GM21723 (cell line): ENCODE data around the gene CNTRL.
"Not testable (repeated sequence)": the region's sequence is repeated elsewhere in the genome, so short reads cannot be mapped to it uniquely, and the experiment has no call there.

Experiments
- ATAC-seq: cut with Tn5 transposase; IDR thresholded peaks from one replicate; pipeline ENCODE4 v1.9.1; 2021; ENCODE audit warnings: mild to moderate bottlenecking, moderate library complexity; ENCODE audit not compliant: unreplicated experiment

The CNTRL gene, protein sequence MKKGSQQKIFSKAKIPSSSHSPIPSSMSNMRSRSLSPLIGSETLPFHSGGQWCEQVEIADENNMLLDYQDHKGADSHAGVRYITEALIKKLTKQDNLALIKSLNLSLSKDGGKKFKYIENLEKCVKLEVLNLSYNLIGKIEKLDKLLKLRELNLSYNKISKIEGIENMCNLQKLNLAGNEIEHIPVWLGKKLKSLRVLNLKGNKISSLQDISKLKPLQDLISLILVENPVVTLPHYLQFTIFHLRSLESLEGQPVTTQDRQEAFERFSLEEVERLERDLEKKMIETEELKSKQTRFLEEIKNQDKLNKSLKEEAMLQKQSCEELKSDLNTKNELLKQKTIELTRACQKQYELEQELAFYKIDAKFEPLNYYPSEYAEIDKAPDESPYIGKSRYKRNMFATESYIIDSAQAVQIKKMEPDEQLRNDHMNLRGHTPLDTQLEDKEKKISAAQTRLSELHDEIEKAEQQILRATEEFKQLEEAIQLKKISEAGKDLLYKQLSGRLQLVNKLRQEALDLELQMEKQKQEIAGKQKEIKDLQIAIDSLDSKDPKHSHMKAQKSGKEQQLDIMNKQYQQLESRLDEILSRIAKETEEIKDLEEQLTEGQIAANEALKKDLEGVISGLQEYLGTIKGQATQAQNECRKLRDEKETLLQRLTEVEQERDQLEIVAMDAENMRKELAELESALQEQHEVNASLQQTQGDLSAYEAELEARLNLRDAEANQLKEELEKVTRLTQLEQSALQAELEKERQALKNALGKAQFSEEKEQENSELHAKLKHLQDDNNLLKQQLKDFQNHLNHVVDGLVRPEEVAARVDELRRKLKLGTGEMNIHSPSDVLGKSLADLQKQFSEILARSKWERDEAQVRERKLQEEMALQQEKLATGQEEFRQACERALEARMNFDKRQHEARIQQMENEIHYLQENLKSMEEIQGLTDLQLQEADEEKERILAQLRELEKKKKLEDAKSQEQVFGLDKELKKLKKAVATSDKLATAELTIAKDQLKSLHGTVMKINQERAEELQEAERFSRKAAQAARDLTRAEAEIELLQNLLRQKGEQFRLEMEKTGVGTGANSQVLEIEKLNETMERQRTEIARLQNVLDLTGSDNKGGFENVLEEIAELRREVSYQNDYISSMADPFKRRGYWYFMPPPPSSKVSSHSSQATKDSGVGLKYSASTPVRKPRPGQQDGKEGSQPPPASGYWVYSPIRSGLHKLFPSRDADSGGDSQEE (N-terminal part only)

DNA sequence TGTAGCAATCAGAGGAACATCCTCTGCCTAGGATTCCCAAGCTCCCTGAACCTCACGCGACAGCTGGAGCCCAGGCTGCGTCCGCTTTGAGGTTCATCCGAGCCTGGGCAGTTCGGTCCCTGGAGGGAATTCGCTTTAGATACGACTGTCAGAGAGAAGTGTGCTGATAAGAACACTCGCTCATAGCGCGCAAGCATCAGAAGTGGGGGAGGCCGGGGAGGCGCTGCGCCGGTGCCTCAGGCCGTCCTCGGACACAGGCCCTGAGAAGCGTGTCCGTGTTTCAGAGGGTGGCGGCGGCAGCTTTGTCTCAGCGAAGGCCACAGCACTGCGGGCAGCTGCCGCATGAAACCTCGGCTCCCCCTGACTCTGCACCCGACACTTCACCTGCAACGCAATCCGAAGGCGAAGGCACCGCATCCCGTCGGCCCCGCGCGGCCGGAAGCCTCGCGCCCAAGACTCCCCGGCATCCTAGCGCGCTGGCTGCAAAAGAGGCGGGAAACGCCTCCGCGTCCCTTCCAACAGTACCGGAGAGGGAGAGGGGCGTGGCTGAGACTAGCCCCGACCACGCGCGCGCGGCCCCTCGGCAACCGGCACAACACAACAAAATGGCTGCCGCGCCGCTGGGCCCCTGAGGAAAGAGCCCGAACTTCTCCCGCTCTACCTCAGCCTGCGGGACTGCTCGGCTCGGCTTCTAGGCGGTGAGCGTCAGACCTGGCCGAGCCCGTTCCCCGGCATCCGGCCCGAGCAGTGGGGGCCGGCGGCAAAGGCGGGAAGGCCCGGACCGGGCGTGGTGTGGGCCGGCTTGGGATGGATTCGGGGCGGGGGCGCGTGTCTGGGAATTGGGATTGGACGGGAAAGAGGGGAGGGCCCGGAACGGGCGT, at the start of gene CNTRL:
CNTRL (plus strand) TSS at position 586 of the 881 bp plus-strand sequence. CDS start 13,372 bp downstream, outside the sequence.
- ATAC-seq = peak; percentile 75

DNA sequence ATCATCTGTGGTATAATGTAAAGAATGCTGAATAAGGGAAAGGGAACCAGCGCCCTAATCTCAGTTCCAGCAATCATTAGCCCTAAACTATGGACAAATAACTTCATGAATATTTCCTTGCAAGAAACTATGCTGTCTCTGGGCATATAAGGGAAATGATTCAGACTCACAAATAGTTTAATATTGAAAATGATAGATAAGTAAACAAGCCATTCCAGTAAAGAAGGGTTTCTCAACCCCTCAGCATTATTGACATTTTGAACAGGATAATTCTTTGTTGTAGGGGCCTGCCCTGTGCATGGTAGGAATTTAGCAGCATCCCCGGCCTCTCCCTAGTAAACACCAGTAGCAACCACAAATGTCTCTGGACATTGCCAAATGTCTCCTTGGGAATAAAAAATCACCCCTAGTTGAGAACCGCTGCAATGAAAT, 48.5 kb upstream of the CNTRL start:
- no peak for ATAC-seq

DNA sequence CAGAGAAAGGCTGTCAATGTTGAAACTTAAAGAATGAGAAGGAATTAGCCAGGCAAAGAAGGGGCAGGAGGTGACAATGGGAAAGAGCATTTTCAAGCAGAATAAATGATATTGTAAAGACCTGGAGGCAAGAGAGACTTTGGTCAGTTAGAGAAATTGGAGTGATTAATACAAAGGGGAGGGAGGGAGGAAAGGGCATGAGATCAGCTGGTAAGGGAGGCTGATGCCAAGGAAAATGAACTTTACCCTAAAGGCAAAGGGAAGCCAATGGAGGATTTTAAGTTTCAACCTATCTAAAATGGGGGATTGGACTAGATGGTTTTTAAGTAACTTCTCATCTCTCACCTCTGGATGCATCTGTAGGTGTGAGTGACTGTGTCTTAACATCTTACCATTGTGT, 48.0 kb upstream of the CNTRL start:
- ATAC-seq = no peak

DNA sequence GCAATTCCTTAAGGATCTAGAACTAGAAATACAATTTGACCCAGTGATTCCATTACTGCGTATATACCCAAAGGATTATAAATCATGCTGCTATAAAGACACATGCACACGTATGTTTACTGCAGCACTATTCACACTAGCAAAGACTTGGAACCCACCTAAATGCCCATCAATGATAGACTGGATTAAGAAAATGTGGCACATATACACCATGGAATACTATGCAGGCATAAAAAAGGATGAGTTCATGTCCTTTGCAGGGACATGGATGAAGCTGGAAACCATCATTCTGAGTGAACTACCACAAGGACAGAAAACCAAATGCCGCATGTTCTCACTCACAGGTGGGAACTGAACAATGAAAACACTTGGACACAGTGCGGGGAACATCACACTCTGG, 46.5 kb upstream of the CNTRL start:
- ATAC-seq = not testable (repeated sequence)

DNA sequence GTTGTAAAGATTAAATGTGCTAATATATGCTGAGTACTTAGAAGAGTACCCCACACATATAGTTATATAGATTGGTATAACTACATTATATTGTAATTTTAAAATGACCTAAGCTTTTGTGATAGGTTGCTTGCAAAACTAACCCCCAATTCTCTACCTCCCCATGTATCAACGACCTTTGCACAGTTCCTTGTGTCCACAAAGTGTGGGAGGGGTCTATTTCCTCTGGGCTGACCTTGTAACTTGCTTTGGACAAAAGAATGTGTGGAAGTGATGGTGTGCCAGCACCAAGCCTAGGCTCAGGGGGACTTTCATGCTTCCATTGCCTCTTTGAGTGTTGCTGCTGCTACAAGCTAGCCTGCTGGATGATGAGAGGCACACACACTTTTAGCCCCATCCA, 45.3 kb upstream of the CNTRL start:
- ATAC-seq = no peak

DNA sequence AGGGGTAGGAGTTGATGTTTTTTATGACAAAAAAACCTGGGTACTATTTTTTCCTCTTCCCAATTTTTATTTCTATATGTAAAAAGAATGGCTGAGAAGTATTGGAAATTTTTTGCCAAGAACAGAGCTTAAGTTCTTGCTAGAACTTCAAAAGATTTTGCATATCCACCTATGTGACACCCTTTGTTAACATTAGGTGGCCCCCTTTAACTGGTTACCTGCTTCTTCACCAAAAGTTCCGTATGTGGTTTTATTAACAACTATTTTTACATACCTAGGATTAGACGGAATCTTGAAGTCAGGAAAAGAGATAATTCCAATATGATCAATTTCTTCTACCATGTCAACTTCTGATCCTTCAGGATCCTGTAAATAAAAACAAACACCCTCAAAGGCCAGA, 40.2 kb upstream of the CNTRL start:
- ATAC-seq = no peak

DNA sequence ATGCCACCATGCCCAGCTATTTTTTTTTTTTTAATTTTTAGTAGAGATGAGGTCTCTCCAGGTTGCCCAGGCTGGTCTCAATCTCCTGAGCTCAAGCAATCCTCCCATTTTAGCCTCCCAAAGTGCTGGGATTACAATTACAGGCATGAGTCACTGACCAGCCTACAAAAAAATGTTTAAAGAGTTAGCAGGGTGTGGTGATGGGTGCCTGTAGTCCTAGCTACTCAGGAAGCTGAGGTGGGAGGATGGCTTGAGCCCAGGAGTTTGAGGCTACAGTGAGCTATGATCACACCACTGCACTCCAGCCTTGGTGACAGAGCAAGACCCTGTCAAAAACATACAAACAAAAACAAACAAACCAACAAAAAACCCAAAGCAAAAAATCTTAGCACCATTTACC, 39.0 kb upstream of the CNTRL start:
- ATAC-seq = not testable (repeated sequence)

DNA sequence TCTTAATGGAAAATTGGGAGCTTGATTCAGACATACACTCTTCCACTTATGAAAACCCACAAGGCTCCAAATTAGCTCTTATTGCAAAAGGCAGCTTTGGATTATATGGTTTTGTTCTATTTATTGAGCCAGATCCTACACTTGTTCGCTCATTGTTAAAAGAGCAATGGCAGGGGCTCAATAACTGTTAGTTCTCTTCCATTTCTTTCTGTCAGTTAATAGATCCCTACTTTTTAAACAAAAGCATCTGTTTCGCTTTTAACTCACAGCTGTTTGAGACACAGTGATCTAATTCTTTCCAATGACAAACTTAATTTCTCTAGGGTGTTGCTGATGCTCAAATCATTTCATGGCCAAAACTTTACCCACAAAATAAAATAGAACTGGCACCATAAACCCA, 36.4 kb upstream of the CNTRL start:
- no peak for ATAC-seq

DNA sequence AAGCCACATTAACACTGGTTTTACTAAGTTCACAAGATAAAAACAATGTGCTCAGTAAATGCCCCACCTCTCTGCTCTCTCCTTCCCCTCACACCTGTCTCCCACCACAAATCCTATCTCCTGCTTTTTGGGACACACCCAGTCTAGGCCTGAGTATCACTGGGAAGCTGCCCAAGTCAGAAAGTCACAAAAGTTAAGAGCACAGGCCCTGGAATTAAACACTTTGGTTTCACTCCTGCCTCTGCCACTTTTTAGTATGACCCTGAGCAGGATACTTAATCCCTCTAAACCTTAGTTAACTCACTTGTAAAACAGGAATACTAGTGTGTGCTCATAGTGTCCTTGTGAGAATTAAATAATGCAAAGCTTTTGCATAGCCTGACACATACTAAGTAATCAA, 36.0 kb upstream of the CNTRL start:
- no peak for ATAC-seq

DNA sequence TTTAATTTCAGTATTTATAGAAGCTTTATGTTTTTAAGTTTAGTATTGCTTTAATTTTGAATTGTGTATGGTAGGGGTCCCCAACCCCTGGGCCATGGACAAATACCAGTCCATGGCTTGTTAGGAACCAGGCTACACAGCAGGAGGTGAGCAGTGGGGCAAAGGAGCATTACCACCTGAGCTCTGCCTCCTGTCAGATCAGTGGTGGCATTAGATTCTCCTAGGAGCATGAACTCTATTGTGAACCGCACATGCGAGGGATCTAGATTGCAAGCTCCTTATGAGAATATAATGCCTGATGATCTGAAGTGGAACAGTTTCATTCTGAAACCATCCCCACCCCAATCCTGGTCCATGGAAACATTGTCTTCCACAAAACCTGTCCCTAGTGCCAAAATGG, 26.6 kb upstream of the CNTRL start:
- ATAC-seq = no peak

DNA sequence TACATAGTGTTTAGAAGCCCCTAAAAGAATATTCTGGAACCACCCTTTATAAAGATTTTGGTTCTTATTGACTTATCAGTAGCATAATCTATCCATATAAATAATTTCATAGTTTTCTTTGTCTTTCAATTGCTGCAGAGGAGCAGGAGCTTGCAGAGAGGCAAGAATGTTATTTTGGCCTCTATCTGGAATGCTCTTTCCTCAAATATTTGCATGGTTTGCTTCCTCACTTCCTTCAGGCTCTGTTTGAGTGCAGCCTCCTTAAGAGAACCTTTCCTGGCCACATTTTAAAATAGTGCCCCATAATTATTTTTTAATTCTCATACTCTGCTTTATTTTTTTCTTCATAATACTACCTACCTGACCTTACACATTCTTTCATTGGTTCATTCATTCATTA, 26.1 kb upstream of the CNTRL start:
- no peak for ATAC-seq

DNA sequence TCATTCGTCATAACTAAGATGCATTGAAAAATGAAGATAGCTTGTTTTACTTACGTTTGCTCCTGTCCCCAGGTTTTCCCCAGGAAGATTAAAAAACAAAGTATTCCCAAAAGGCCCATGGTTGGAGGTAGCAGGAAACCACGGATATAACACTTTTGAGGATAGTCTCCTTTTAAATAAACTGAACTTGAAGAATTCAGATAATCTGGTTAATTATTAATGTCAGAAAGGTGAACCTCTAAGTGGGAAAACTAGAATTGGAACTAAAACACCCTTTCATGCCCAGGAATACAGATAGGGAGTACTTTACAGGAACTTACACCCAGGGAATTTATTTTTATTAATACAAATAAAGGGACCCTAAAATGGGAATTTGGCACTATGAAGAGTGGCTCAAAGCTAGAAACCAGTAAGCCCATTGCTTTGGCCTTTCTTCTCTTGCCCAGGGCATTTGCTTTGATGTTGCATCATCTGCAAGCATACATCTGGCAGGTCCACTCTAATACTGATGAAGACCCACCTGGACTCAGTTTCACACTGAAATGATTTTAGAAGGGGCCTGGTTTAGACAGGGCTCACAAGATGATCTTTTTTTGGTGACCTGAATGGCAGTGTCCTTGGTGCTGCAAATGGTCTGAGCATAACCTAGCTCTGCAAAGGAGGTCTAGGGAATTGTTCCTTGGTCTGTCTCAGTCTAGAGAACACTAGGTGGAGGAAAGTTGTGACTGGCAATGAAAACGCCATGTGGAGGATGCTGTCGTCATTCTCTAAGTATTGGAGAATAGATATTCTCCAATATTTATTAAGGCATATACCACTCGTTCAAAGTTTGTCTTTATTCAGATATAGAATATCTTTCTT, 24.4 kb upstream of the CNTRL start, which contains the start of gene C5:
C5 (minus strand) TSS at position 148 of the 861 bp plus-strand sequence; CDS start at position 119, 29 bp downstream.
- no peak for ATAC-seq

DNA sequence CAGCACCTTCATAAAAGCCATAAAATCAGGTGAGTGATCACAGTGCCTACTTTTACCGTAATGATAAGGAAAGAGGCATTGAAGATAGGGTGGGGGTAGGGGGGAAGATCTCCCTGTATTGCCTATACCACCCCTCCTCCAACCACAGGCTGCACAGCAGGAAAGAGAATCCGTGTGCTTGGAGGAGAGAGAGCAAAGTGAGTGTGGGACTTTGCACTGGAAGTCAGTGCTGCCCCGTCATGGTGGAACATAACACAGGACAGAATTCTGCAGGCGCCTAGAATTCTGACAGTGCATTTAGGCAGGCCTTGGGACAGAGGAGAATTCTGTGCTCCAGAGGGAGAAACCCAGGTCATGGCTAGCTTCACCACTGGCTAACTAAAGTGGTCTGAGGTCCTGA, 21.2 kb upstream of the CNTRL start:
- ATAC-seq = no peak

DNA sequence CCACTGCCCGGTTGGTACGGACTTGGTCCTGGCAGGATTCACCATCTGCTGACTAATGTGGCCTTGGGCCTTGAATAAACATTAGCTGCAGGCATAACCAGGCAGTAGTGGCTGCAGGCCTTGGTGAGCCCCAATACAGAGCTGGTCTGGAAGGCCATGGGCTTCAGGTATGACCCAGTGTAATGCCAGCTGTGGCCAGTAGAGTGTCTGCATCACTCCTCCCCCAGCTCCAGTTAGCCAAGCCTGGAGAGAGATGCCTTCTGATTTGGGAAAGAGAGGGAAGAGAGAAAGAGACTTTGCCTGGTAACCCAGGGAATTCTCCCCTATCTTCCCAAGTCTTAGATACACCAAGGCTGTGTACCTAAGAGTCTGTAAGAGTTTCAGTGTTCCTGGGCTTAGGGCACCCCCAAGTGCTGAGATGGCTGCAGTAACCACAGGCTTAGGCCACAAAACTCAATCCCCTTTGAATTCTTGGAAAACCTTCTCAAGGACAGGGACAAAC, 19.1 kb upstream of the CNTRL start:
- ATAC-seq = no peak

DNA sequence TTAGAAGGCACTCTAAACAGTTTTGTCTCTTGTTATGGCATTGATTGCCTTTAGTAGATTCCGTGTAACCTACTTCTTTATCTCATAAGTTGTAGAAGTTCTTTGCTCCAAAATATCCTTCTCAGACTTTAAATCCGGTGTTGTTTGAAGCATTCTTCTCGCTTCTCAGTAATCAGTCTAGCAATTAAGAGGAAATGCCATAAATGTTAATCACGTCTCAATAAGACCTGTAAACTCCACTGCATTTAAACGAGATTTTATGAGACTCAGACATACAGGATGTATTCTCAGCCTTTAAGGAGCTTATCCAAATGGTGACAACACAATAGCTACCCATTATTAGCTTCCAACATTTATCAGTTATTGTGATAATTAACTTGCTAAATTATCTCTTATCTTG, 16.9 kb upstream of the CNTRL start:
- ATAC-seq = no peak

DNA sequence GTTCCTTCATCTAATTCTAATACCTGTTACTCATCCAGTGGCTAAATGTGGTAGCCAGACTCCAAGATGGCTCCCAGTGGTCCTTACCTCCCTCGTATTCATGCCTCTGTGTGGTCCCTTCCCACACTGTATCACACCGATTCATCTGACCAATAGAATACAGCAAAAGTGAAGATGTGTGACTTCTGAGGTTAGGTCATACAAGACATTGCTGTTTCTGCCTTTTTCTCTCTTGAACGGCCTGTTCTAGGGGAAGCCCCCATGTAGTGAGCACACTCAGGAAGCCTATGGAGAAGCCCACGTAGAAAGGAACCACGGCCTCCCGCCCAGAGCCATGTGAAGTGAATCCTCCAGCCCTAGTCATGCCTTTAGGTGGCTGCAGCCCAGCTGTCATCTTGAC, 15.2 kb upstream of the CNTRL start:
- no peak for ATAC-seq

DNA sequence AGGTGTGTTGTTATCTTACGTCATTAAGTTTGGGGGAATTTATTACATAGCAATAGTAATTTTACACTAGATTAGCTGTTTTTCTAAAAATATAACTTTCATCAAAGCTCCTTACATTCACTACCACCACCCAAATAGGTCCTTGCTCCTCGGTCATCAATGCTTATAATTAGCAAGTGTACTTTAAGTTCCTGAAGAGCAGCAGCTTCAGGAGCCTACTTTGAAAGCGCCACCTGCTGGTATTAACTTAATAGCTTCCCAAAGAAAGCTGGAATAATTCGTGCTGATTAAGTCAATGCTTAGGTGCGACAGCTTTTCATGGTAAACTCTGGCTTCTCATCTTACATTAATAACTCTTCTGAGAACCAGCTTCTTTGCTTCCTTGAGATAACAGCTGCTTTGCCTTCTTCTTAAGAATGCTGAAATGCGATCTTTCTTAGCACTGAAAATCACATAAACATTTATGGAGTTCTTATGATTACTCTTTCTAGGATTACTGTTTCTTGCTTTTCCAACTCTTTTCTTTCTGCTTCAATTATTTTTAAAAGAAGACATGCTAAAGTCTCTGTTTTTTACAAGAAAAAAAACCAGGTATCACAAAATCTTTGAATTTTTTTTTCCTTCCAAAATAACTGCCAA, 14.6 kb upstream of the CNTRL start:
- no peak for ATAC-seq

DNA sequence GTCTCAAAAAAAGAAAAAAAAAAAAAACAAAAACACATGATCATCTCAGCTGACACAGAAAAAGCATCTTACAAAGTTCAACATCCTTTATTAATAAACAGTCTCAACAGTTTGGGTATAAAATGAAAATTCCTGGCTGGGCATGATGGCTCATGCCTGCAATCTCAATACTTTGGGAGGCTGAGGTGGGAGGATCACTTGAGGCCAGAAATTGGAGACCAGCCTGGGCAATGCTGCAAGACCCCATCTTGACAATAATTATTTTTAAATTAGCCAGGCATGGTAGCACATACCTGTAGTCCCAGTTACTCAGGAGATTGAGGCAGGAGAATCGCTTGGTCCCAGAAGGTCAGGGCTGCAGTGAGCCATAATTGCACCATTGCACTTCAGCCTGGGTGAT, 7.9 kb upstream of the CNTRL start:
- no peak for ATAC-seq

DNA sequence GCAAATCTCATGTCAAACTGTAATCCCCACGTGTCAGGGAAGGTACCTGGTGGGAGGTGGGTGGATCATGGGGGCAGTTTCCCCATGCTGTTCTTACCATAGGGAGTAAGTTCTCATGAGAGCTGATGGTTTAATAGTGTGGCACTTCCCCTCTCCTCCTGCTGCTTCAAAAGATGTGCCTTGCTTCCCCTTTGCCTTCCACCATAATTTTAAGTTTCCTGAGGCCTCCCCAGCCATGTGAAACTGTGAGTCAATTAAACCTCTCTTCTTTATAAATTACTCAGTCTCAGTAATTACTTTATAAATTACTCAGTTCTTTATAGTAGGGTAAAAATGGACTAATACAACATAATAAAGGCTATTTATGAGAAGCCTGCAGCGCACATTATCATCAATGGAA, 7.1 kb upstream of the CNTRL start:
- no peak for ATAC-seq
